ENCODE measurements around the gene RNF5.
A peak's percentile ranks its signal among the peaks of the same experiment; 100 is the strongest.

Gene RNF5

GRCh38 chr6:32152769-32153563, 25.2 kb upstream of the RNF5 start:
- Histone ChIP-seq H3K4me3 (peak overlapping the region; percentile 97), H3K27ac (peak overlapping the region; percentile 88 to 93)
- DNase-seq (ENCODE audit: low spot score) = no peak
- no peak for TF ChIP-seq CTCF (IDR thresholded peaks at IDR 0.05)

DNA sequence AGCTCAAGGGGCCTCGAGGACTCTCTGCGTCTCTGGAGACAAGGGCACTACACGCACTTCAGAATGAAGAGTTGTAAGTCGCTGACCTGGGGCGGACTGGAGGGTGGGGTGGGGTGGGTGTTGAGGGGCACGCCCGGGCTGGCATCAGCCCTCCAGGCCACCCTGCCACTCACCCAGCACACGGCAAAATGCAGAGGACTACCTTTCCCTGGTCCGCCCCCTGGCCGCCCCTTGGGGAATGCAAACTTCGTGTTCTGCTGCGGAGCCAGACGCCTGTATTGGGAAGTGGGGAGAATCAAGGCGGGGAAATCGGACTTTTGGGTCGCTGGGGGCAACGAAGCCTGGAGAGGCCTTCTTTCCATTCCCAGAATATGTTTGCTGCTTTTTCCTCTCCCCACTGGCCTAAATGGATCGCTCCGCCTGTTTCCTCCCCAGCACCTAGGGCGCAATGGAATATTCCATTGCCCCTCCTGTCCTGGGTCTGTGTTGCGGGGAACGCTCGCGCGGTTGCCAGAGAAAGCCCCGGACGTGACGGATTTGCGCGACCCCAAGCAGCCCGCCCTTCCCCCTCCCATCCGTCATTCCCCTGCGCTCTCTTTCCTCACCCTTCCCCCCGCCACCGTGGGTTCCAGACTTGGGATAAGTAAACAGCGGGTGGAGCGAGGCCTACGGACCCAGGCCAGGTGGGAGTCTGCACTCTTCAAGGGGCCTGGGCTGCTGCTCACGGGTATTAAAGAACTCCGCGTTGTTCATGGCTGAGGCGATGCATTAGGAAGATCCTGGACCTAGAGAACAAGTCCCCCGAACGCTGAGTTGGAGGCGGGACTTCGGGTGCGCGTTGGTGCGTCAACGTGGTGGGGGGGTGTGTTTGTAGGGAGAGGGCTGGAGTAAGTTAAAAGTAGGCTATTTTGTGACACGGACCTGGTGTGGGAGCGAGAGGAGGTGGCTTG, 24.4 kb upstream of the RNF5 start, which contains the start of gene PPT2:
Gene PPT2 (plus strand): TSS at position 578 of the 950 bp plus-strand sequence. CDS start 454 bp downstream, outside the sequence.
- peak within 1 kb of the TSS; percentile 97 for H3K4me3 ChIP-seq
- no peak for TF ChIP-seq CTCF (IDR thresholded peaks at IDR 0.05)
- H3K27ac ChIP-seq = peak within 1 kb of the TSS; percentile 88 to 93
- DNase-seq (ENCODE audit: low spot score) = peak; percentile 96

GRCh38 chr6:32154514-32155161, 23.6 kb upstream of the RNF5 start:
- DNase-seq (ENCODE audit: low spot score) = no peak
- peak; percentile 41 for TF ChIP-seq CTCF (IDR thresholded peaks at IDR 0.05)
- peak overlapping the region; percentile 97 for H3K4me3 ChIP-seq

DNA sequence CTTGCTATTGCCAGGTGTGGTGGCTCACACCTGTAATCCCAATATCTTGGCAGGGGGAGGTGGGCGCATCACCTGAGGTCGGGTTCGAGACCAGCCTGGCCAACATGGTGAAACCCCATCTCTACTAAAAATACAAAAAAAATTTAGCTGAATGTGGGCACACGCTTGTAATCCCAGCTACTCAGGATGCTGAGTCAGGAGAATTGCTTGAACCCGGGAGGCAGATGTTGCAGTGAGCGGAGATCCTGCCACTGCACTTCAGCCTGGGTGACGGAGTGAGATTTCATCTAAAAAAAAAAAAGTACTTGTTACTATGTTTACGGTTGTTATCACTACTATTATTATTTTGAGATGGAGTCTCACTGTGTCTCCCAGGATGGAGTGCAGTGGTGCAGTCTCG, 21.3 kb upstream of the RNF5 start:
- no peak for DNase-seq (ENCODE audit: low spot score)
- no peak for TF ChIP-seq CTCF (IDR thresholded peaks at IDR 0.05)
- H3K27ac ChIP-seq = no peak overlapping the region
- no peak overlapping the region for H3K4me3 ChIP-seq

More at GRCh38 chr6:32154514-32155161, 23.6 kb upstream of the RNF5 start:
- H3K27ac ChIP-seq = peak overlapping the region; percentile 88 to 93

DNA sequence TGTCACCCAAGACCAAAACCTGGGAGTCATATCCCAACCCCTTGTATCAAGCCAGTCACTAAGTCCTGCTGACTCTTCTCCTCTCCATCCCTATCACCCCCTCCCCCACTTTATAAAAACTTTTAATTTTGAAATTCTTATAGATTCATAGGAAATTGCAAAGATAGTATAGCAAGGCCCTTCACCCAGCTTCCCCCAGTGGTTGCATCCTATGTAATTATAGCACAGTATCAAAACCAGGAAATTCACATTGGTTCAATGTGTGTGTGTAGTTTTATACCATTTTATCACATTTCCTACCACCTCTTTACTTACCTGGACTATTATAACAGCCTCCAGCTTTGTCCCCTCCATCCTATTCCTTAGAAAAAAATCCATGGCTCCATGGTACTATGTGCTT, 20.2 kb upstream of the RNF5 start:
- no peak for DNase-seq (ENCODE audit: low spot score)
- Histone ChIP-seq H3K27ac (no peak overlapping the region), H3K4me3 (no peak overlapping the region)
- TF ChIP-seq CTCF (IDR thresholded peaks at IDR 0.05) = no peak

DNA sequence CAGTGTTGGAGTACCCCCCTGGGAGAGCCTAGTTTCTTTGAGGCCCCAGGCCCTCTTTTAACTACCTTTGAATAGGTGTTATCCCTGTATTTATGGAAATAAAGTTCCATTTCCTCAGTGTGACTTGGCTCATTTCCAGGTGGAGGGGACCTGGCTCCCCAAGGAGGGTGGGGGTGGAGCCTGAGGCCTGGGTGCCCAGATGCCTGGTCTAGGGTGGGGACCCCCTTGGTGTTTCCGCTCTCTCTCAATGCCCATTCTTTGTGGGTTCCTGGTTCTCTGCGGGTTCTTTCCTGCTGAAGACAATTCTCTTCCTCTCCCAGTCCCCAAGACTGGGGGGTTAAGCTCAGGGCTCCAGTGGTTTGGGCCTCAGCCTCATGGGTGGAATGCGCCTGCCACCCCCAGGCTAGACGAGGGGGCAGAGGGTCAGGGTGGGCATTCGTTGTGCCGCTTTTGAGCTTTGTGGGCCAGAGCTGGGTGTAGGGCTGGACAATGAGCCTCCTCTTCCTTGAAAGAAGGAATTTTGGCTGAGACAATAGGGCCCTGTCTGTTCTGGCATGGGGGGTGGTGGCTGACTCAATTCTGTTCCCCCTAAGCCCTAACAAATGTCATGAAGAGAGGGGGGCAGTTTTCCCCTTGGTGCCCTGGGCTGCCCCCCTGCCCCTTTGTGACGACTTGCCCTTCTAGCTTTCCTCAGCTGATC, 14.5 kb upstream of the RNF5 start:
- Histone ChIP-seq H3K4me3 (no peak overlapping the region), H3K27ac (peak overlapping the region in 1 of 2 donors; percentile 52)
- TF ChIP-seq CTCF (IDR thresholded peaks at IDR 0.05) = no peak
- DNase-seq (ENCODE audit: low spot score) = no peak
